ENCODE data around the gene MATN1.
A peak's percentile ranks its signal among the peaks of the same experiment; 100 is the strongest.
"Not testable (repeated sequence)": the region's sequence is repeated elsewhere in the genome, so short reads cannot be mapped to it uniquely, and the experiment has no call there.

The MATN1 gene

DNA sequence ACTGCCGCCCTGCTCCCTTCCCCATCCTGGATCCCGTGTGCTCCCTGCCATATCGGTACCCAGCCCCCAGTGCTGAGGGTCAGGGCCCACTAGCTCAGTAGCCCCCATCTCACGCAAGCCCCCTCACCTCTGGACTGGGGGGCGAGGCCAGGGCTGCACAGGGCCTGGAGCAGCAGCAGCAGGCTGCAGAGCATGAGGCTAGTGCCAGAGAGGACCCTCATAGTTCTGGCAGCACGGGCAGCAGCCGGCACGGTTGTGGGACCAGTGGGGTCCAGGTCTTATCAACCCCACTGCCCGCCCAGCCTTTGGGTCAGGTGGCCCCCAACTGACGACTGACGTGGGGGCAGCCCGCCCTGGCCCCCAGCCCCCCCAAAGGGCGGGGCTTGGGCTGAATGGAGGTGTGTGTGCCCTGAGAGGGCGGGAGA lies at the start of gene MATN1:
Gene MATN1 (minus strand): TSS at position 255 of the 425 bp plus-strand sequence. CDS start 34 bp downstream, at position 221.
- TF ChIP-seq GATA1 (IDR thresholded peaks at IDR 0.05; ENCODE audit: low read depth, low read length) = no peak
- TF ChIP-seq POLR2A (IDR thresholded peaks at IDR 0.05; ENCODE audit: low read length) = no peak
- no peak for DNase-seq

DNA sequence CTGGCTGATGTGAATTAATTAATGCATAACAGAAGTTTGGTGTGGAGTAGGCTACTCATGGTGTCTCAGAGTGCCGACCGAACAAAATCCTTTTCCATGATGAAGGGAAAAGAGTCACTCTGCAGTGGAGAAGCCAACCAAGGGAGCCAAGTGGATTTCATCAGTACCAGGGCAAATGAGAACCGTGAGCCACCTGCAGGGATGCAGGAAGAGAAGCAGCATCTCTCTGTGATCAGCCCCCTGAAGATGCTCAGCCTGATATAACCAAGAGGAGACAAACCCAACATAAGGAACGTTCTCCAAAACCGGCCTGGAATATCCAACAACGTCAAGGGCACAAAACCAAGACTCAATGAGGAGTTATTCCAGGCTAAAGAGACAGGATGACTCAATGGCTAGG lies 47.6 kb upstream of the MATN1 start:
- TF ChIP-seq GATA1 (IDR thresholded peaks at IDR 0.05; ENCODE audit: low read depth, low read length) = no peak
- TF ChIP-seq POLR2A (IDR thresholded peaks at IDR 0.05; ENCODE audit: low read length) = no peak
- DNase-seq = no peak

- TF ChIP-seq GATA1 (IDR thresholded peaks at IDR 0.05; ENCODE audit: low read depth, low read length) (no peak), POLR2A (IDR thresholded peaks at IDR 0.05; ENCODE audit: low read length) (no peak)
- DNase-seq = peak in 1 of 2 experiments; percentile 31
Observed at GRCh38 chr1:30770150-30770549, 46.8 kb upstream of the MATN1 start.

DNA sequence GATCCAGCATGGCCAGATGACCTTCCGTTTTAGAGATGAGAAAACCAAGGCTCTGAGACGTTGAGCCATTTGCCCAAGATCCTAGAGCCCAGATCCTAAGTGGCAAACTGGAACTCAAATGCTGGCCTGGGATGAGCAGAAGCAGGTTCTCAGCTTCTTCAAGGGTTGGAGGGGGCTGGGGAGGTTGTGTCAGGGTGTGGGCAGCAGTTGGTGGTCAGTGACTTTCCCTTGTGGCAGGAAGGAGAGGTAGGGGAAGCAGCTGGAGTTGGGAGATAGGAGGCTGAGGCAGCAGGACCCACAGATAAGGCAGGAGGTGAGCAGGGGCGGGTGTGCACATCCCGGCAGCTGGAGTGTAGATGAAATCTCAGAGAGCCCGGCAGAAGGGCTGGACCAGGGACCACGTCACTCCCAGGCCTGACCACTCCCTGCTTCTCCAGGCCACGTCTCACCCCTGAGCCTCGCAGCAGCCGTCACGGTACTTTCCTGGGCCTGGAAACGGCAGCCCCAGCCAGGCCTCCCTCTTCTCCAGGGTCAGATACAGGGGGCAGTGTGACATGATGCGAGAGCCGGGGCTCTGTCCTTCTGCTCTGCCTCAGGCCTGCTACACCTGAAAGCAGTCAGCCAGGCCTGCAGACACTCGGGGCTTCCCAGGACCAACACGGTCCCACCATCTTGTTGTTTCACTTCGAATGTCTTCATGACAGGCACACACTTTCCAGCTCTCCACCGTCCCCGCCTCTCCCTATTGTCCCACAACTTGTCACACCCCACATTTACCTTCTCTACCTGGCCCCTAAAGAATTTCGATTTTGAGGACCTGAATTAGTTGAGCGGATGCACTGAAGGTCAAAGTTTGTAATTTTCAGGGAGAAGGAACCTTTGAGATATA lies 45.7 kb upstream of the MATN1 start:
- DNase-seq = peak; percentile 97 to 99

GRCh38 chr1:30768159-30768829 lies 44.9 kb upstream of the MATN1 start:
- peak; percentile 55 to 77 for DNase-seq
- no peak for TF ChIP-seq POLR2A (IDR thresholded peaks at IDR 0.05; ENCODE audit: low read length)
- TF ChIP-seq GATA1 (IDR thresholded peaks at IDR 0.05; ENCODE audit: low read depth, low read length) = no peak

More for the DNA sequence above, 45.7 kb upstream of the MATN1 start:
- TF ChIP-seq POLR2A (IDR thresholded peaks at IDR 0.05; ENCODE audit: low read length) = peak; percentile 74
- TF ChIP-seq GATA1 (IDR thresholded peaks at IDR 0.05; ENCODE audit: low read depth, low read length) = peak; percentile 98

- not testable (repeated sequence) for DNase-seq
Observed at GRCh38 chr1:30766948-30767347, 43.6 kb upstream of the MATN1 start.

GRCh38 chr1:30765556-30766434 lies 42.4 kb upstream of the MATN1 start:
- TF ChIP-seq POLR2A (IDR thresholded peaks at IDR 0.05; ENCODE audit: low read length) (peak; percentile 88), GATA1 (IDR thresholded peaks at IDR 0.05; ENCODE audit: low read depth, low read length) (no peak)
- DNase-seq = peak; percentile 58 to 60

GRCh38 chr1:30764939-30765555 lies 41.7 kb upstream of the MATN1 start:
- no peak for DNase-seq
- TF ChIP-seq GATA1 (IDR thresholded peaks at IDR 0.05; ENCODE audit: low read depth, low read length) (no peak), POLR2A (IDR thresholded peaks at IDR 0.05; ENCODE audit: low read length) (no peak)

- TF ChIP-seq POLR2A (IDR thresholded peaks at IDR 0.05; ENCODE audit: low read length) (no peak), GATA1 (IDR thresholded peaks at IDR 0.05; ENCODE audit: low read depth, low read length) (no peak)
- DNase-seq = no peak
Observed at GRCh38 chr1:30764396-30764795, 41.0 kb upstream of the MATN1 start.

GRCh38 chr1:30763651-30764248 lies 40.4 kb upstream of the MATN1 start:
- TF ChIP-seq POLR2A (IDR thresholded peaks at IDR 0.05; ENCODE audit: low read length) = no peak
- TF ChIP-seq GATA1 (IDR thresholded peaks at IDR 0.05; ENCODE audit: low read depth, low read length) = no peak
- no peak for DNase-seq

DNA sequence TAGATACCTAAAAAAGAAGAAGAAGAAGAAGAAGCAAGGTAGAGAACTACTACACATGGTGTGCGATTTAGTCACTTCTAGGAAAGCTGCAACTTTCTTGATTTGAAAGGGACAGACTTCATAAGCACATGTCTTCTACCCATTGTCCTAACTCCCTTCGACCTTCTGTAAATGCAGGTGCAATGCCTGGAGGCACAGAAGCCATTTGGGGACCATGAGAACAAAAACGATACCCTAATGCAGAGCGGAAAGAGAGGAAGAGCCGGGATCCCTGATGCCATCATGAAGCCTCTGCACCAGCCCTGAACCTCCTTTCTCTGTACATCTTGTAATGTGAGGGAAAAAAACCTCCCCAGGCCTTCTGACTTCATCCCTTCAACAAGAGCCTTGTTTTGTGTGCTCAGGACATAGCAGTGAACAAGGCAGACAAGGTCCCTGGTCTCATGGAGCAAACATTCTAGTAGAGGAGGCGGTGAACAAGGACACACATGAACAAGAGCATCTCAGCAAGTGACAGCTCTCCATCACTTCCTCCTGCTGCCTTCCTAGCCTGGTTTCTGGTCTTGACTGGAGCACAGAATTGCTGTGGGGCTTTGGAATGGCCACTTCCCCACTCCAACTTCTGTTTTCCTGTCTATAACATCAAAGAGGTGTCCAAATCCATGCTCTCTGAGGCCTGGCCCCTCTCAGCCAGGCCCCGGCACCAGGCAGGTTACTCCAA lies 39.7 kb upstream of the MATN1 start:
- no peak for TF ChIP-seq POLR2A (IDR thresholded peaks at IDR 0.05; ENCODE audit: low read length)
- TF ChIP-seq GATA1 (IDR thresholded peaks at IDR 0.05; ENCODE audit: low read depth, low read length) = no peak
- no peak for DNase-seq

- DNase-seq = no peak
- TF ChIP-seq GATA1 (IDR thresholded peaks at IDR 0.05; ENCODE audit: low read depth, low read length) (no peak), POLR2A (IDR thresholded peaks at IDR 0.05; ENCODE audit: low read length) (no peak)
Observed at GRCh38 chr1:30762152-30762929, 39.0 kb upstream of the MATN1 start.
